Lung (tissue), 12 donors: ENCODE measurements around the gene IFI44L. TPM values are rescaled to one million over a fixed set of nuclear protein-coding genes. Genes with fewer than 3 reads are reported as not detected.
A peak's percentile ranks its signal among the peaks of the same experiment; 100 is the strongest.

Experiments used
- ATAC-seq: fragments of 200-7000 bp; cut with Tn5 transposase; one replicate; pipeline ENCODE4 v1.9.1; 2020; ENCODE audit warnings: moderate number of reproducible peaks; ENCODE audit not compliant: insufficient read depth, low FRiP score
- DNase-seq, 3 donors: peaks; one replicate each; pipeline ENCODE4 v3.0.0-alpha.2; 2013 to 2017
- H3K27ac ChIP-seq, 2 donors: one replicate each; pipeline ENCODE4 v1.5.1; 2013; ENCODE audit warnings: mild to moderate bottlenecking in 2 of 2, moderate library complexity in 2 of 2, control low read depth in 1 of 2, inconsistent platforms in 1 of 2, low read depth in 1 of 2, low read length in 1 of 2
- H3K27me3 ChIP-seq, 3 donors: one replicate each; pipeline ENCODE4 v1.5.1; 2013; ENCODE audit warnings: low read length in 2 of 3; ENCODE audit not compliant: control insufficient read depth in 3 of 3, insufficient read depth in 3 of 3
- H3K36me3 ChIP-seq, 4 donors: one replicate each; pipeline ENCODE4 v1.5.1; 2013; ENCODE audit warnings: low read length in 4 of 4, mild to moderate bottlenecking in 1 of 4, moderate library complexity in 1 of 4; ENCODE audit not compliant: control insufficient read depth in 4 of 4, insufficient read depth in 4 of 4
- H3K4me1 ChIP-seq, 5 donors: one replicate each; pipeline ENCODE4 v1.5.1; 2013; ENCODE audit warnings: low read length in 5 of 5, mild to moderate bottlenecking in 2 of 5, moderate library complexity in 1 of 5; ENCODE audit not compliant: control insufficient read depth in 5 of 5, insufficient read depth in 5 of 5
- H3K4me3 ChIP-seq: one replicate; pipeline ENCODE4 v1.5.1; 2013; ENCODE audit warnings: mild to moderate bottlenecking, control low read depth, moderate library complexity
- H3K9ac ChIP-seq, 2 donors: one replicate each; pipeline ENCODE4 v1.5.1; 2013; ENCODE audit warnings: low read length in 2 of 2, control low read depth in 1 of 2; ENCODE audit not compliant: insufficient read depth in 1 of 2
- H3K9me3 ChIP-seq, 4 donors: one replicate each; pipeline ENCODE4 v1.5.1; 2013; ENCODE audit warnings: low read length in 3 of 4, mild to moderate bottlenecking in 1 of 4, moderate library complexity in 1 of 4; ENCODE audit not compliant: control insufficient read depth in 4 of 4, insufficient read depth in 3 of 4
- whole genome bisulfite sequencing, 2 donors: extraction: QIAGEN DNeasy Blood & Tissue Kit; methylation state at CpG; one replicate each; pipeline ENCODE4 v1.1.7; 2013; 5-methylcytosine and 5-hydroxymethylcytosine counted together
- polyA plus RNA-seq, 2 donors: library from polyadenylated mRNA; stranded (reverse); fragments of 200-250 nt; gene quantifications; one replicate each; pipeline ENCODE4 v1.2.1, GENCODE V29; 2013
- total RNA-seq, 2 donors: library from RNA; depleted of rRNA in 1 of 2; stranded (reverse); fragments of >200 nt in 1 of 2; gene quantifications; one replicate each; pipeline ENCODE4 v1.2.1, GENCODE V29; 2014 to 2021
- TF ChIP-seq, protein P1 (sequence below): IDR thresholded peaks from 2 replicates; pipeline ENCODE4 v1.5.1; 2012; ENCODE audit warnings: mild to moderate bottlenecking; ENCODE audit errors: control extremely low read depth, extremely low read depth
- donor health status: control.
- donor health status: control.
- donor health status: Bipolar disorder and iron deficiency.
- donor health status: healthy.
- donor health status: DM: yes; HTN: yes; CAD: no.

The IFI44L gene
- total and polyA plus RNA-seq, 4 donors, result 3.3 to 11.8 (median 7.3) TPM

GRCh38 chr1:78687914-78688313, 67.7 kb downstream of the IFI44L start:
- TF ChIP-seq, protein P1, sequence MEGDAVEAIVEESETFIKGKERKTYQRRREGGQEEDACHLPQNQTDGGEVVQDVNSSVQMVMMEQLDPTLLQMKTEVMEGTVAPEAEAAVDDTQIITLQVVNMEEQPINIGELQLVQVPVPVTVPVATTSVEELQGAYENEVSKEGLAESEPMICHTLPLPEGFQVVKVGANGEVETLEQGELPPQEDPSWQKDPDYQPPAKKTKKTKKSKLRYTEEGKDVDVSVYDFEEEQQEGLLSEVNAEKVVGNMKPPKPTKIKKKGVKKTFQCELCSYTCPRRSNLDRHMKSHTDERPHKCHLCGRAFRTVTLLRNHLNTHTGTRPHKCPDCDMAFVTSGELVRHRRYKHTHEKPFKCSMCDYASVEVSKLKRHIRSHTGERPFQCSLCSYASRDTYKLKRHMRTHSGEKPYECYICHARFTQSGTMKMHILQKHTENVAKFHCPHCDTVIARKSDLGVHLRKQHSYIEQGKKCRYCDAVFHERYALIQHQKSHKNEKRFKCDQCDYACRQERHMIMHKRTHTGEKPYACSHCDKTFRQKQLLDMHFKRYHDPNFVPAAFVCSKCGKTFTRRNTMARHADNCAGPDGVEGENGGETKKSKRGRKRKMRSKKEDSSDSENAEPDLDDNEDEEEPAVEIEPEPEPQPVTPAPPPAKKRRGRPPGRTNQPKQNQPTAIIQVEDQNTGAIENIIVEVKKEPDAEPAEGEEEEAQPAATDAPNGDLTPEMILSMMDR, result no peak
- no peak overlapping the region for H3K27ac ChIP-seq
- H3K36me3 ChIP-seq, result no peaks in the 10 kb centered on the region
- no peaks in the 10 kb centered on the region for H3K4me1 ChIP-seq
- no peak for ATAC-seq
- WGBS, 2 donors, result 68 to 75% methylated on average over 2 of the region's 2 CpGs
- DNase-seq, result no peak
- H3K9me3 ChIP-seq, result peaks cover 0 to 2% (median 0%) of the 10 kb centered on the region in 4 donors
- H3K9ac ChIP-seq, result no peak overlapping the region
- H3K27me3 ChIP-seq, result no peaks in the 10 kb centered on the region
- H3K4me3 ChIP-seq, result no peak overlapping the region

DNA sequence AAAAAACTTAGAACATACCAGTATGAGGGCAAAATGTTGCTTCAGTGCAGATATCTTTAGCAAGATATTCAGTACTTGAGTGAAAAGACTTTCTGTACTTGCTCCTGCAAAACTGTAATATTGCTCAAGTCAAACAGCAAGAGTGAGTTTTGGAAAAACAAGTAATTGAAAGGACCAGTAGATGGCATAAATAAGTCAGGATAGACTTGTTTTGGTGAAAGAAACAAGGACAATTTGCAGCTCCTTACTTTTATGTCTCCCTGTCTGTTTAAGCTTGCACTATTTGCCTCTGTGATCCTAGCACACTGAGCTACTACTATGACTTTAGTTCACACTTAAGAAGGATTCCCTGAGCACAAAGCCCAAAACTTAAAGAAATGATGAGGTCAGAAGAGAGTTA, 68.4 kb downstream of the IFI44L start:
- no peak overlapping the region for H3K27ac ChIP-seq
- TF ChIP-seq, protein P1, result no peak
- no peaks in the 10 kb centered on the region for H3K27me3 ChIP-seq
- H3K9ac ChIP-seq, result no peak overlapping the region
- H3K4me3 ChIP-seq, result no peak overlapping the region
- peaks cover 0 to 2% (median 0%) of the 10 kb centered on the region in 4 donors for H3K9me3 ChIP-seq
- DNase-seq (peak in 2 of 3 donors; percentile 26 to 49), ATAC-seq (no peak)
- no peaks in the 10 kb centered on the region for H3K4me1 ChIP-seq
- H3K36me3 ChIP-seq, result no peaks in the 10 kb centered on the region

- ATAC-seq, result no peak
- Histone ChIP-seq H3K9me3 (no peaks in the 10 kb centered on the region), H3K9ac (no peak overlapping the region), H3K27ac (no peak overlapping the region), H3K4me1 (no peaks in the 10 kb centered on the region), H3K36me3 (no peaks in the 10 kb centered on the region), H3K27me3 (no peaks in the 10 kb centered on the region), H3K4me3 (no peak overlapping the region)
- DNase-seq, result no peak
- 84 to 87% methylated on average over 3 of the region's 3 CpGs for WGBS, 2 donors
- TF ChIP-seq, protein P1, result no peak
These were observed 70.3 kb downstream of the IFI44L start for GRCh38 chr1:78690516-78690915.

GRCh38 chr1:78691995-78692747, 71.9 kb downstream of the IFI44L start:
- H3K4me3 ChIP-seq, result no peak overlapping the region
- TF ChIP-seq, protein P1, result no peak
- DNase-seq, result no peak
- H3K4me1 ChIP-seq, result no peaks in the 10 kb centered on the region
- no peak for ATAC-seq
- H3K9me3 ChIP-seq, result no peaks in the 10 kb centered on the region
- no peaks in the 10 kb centered on the region for H3K27me3 ChIP-seq
- H3K9ac ChIP-seq, result no peak overlapping the region
- H3K27ac ChIP-seq, result no peak overlapping the region
- WGBS, 2 donors, result 59 to 68% methylated on average over 4 of the region's 4 CpGs
- no peaks in the 10 kb centered on the region for H3K36me3 ChIP-seq
